HepG2 (cell line): ENCODE measurements around the gene AHNAK. TPM values are rescaled to one million over a fixed set of nuclear protein-coding genes. Genes with fewer than 3 reads are reported as not detected.

Experiments used
- ATM ChIP-seq: fragments of 450-650 bp; IDR thresholded peaks from 2 replicates; pipeline ENCODE4 v1.7.1; 2017; ENCODE audit warnings: mild to moderate bottlenecking, borderline replicate concordance
- ATRX ChIP-seq: sonication (generic); formaldehyde crosslinking; IDR thresholded peaks from 2 replicates; pipeline ENCODE4 v1.4.0; 2020; ENCODE audit warnings: missing genetic modification reagents, borderline replicate concordance
- CREM ChIP-seq, 2 experiments: sonication (generic) in 1 of 2; formaldehyde crosslinking in 1 of 2; IDR thresholded peaks; 2 replicates each; pipeline versions ENCODE4 v1.4.0 to v1.6.1; 2016 to 2020; ENCODE audit warnings: antibody characterized with exemption in 1 of 2, mild to moderate bottlenecking in 1 of 2, missing genetic modification reagents in 1 of 2
- GFI1 ChIP-seq: sonication (generic); formaldehyde crosslinking; IDR thresholded peaks from 2 replicates; pipeline ENCODE4 v1.5.0; 2020; ENCODE audit warnings: missing genetic modification reagents, mild to moderate bottlenecking, borderline replicate concordance
- NRL ChIP-seq: sonication (generic); formaldehyde crosslinking; IDR thresholded peaks from 2 replicates; pipeline ENCODE4 v1.5.0; 2020; ENCODE audit warnings: missing genetic modification reagents, mild to moderate bottlenecking, moderate library complexity, borderline replicate concordance
- RARA ChIP-seq: IDR thresholded peaks from 2 replicates; pipeline ENCODE4 v1.6.1; 2016; ENCODE audit warnings: missing genetic modification reagents, missing compliant biosample characterization
- RBM39 ChIP-seq: fragments of 200-400 bp; formaldehyde crosslinking; IDR thresholded peaks from one replicate; pipeline ENCODE4 v1.6.1; 2018; ENCODE audit warnings: antibody characterized with exemption, mild to moderate bottlenecking, low read depth, low read length; ENCODE audit not compliant: poor library complexity, severe bottlenecking
- SCMH1 ChIP-seq: sonication (generic); formaldehyde crosslinking; IDR thresholded peaks from 2 replicates; pipeline ENCODE4 v1.9.0; 2021; ENCODE audit warnings: missing genetic modification reagents, mild to moderate bottlenecking, borderline replicate concordance
- SMARCC2 ChIP-seq: fragments of 450-650 bp; IDR thresholded peaks from 2 replicates; pipeline ENCODE4 v1.6.1; 2017; ENCODE audit warnings: antibody characterized with exemption, mild to moderate bottlenecking
- SP5 ChIP-seq: IDR thresholded peaks from 2 replicates; pipeline ENCODE4 v1.6.1; 2016; ENCODE audit warnings: low read depth, borderline replicate concordance
- TCF7L2 ChIP-seq: IDR thresholded peaks from 2 replicates; pipeline ENCODE4 v1.6.1; 2011; ENCODE audit warnings: mild to moderate bottlenecking, low read depth, low read length, moderate library complexity
- ZMAT3 ChIP-seq: sonication (generic); formaldehyde crosslinking; conservative IDR thresholded peaks from 2 replicates; pipeline ENCODE4 v1.7.0; 2021; ENCODE audit warnings: missing genetic modification reagents
- ZNF10 ChIP-seq: sonication (generic); formaldehyde crosslinking; IDR thresholded peaks from 2 replicates; pipeline ENCODE4 v1.4.0; 2020; ENCODE audit warnings: mild to moderate bottlenecking, low read depth, missing genetic modification reagents, borderline replicate concordance
- ZNF292 ChIP-seq: sonication (generic); formaldehyde crosslinking; IDR thresholded peaks from 2 replicates; pipeline ENCODE4 v1.8.1; 2022; ENCODE audit warnings: mild to moderate bottlenecking, low read depth, missing genetic modification reagents, borderline replicate concordance
- ZNF326 ChIP-seq: sonication (generic); formaldehyde crosslinking; IDR thresholded peaks from 2 replicates; pipeline ENCODE4 v1.4.0; 2020; ENCODE audit warnings: missing genetic modification reagents, borderline replicate concordance
- ZNF501 ChIP-seq: sonication (generic); formaldehyde crosslinking; IDR thresholded peaks from 2 replicates; pipeline ENCODE4 v1.5.1; 2020; ENCODE audit warnings: mild to moderate bottlenecking, moderate library complexity, missing genetic modification reagents
- ZNF749 ChIP-seq: sonication (generic); formaldehyde crosslinking; IDR thresholded peaks from 2 replicates; pipeline ENCODE4 v1.8.0; 2022; ENCODE audit warnings: mild to moderate bottlenecking, missing genetic modification reagents, moderate library complexity, borderline replicate concordance
- ZNF788 ChIP-seq: sonication (generic); formaldehyde crosslinking; IDR thresholded peaks from 2 replicates; pipeline ENCODE4 v1.5.0; 2020; ENCODE audit warnings: mild to moderate bottlenecking, missing genetic modification reagents, borderline replicate concordance
- polyA plus RNA-seq, 8 experiments: library from polyadenylated mRNA; depleted of rRNA in 3 of 8; stranded (reverse) in 7 of 8; unstranded in 1 of 8; fragments of >200 nt; fragmentation: Illumina TruSeq in 4 of 8; extraction: Trizol in 4 of 8; gene quantifications; 2 replicates each; pipeline versions ENCODE4 v1.2.1 to v1.2.3, GENCODE V29; 2011 to 2016; ENCODE audit warnings: low read depth in 4 of 8, missing spikeins in 1 of 8, mixed read lengths in 1 of 8; ENCODE audit not compliant: insufficient read depth in 1 of 8
- total RNA-seq, 5 experiments: library from RNA; depleted of rRNA; stranded (reverse); fragments of >200 nt; fragmentation: Illumina TruSeq; extraction: Trizol; gene quantifications; 2 replicates each; pipeline ENCODE4 v1.2.3, GENCODE V29; 2016; ENCODE audit warnings: low read depth in 1 of 5
- TF ChIP-seq, protein P1 (sequence below), 2 experiments: sonication (generic) in 1 of 2; formaldehyde crosslinking in 1 of 2; IDR thresholded peaks; 2 replicates each; pipeline versions ENCODE4 v1.6.1 to v1.9.0; 2014 to 2022; ENCODE audit warnings: antibody characterized with exemption in 1 of 2, borderline replicate concordance in 1 of 2, inconsistent platforms in 1 of 2, low read depth in 1 of 2, missing genetic modification reagents in 1 of 2
- TF ChIP-seq, protein P2 (sequence below): IDR thresholded peaks from 2 replicates; pipeline ENCODE4 v1.6.1; 2016; ENCODE audit warnings: missing compliant biosample characterization, missing genetic modification reagents, borderline replicate concordance
- TF ChIP-seq, protein P3 (sequence below): conservative IDR thresholded peaks from 2 replicates; pipeline ENCODE4 v1.6.1; 2018; ENCODE audit warnings: missing genetic modification reagents

The AHNAK gene
- total and polyA plus RNA-seq, 2 of the 13 experiments (the other 11 are each of a cell fraction or from before 2014, with no cell fraction given): 23.4 to 25.0 TPM

DNA sequence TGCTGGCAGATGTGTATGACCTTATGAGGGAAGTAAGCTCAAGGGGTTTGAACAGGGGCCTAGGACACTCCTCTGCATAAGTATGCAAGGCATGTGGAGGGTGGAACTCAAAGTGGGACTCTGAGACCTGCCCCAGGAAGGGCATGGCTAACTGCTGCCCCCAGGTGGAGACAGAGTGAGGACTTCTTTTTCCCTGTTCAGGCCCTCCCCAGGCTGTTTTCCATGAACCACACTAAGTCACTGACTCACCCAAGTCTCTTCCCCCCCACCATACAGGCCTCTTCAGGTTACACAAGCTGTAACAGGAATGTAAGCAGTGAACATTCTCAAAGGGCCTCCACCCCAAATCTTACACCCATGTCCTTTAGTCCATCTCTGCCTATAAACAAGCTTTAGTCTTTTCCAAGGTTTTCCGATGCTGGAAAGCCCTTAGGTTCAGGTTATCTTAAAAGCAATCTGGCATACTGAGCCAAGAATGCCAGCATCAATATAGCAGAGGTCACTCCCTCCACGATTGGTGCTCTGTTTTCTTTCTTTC is 14.0 kb upstream of the AHNAK start (continued):
- no peak; the same call in 1 of the 2 replicates for TF ChIP-seq ATM
- no peak for TF ChIP-seq ZNF788
- TF ChIP-seq ZNF501: no peak
- 0 out of 2 replicates have a peak, but pooled peaks have one; percentile 28 for TF ChIP-seq ZMAT3
- TF ChIP-seq, protein P1, sequence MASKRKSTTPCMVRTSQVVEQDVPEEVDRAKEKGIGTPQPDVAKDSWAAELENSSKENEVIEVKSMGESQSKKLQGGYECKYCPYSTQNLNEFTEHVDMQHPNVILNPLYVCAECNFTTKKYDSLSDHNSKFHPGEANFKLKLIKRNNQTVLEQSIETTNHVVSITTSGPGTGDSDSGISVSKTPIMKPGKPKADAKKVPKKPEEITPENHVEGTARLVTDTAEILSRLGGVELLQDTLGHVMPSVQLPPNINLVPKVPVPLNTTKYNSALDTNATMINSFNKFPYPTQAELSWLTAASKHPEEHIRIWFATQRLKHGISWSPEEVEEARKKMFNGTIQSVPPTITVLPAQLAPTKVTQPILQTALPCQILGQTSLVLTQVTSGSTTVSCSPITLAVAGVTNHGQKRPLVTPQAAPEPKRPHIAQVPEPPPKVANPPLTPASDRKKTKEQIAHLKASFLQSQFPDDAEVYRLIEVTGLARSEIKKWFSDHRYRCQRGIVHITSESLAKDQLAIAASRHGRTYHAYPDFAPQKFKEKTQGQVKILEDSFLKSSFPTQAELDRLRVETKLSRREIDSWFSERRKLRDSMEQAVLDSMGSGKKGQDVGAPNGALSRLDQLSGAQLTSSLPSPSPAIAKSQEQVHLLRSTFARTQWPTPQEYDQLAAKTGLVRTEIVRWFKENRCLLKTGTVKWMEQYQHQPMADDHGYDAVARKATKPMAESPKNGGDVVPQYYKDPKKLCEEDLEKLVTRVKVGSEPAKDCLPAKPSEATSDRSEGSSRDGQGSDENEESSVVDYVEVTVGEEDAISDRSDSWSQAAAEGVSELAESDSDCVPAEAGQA (IDR thresholded peaks at IDR 0.05; ENCODE audit: low read depth): no peak
- TF ChIP-seq, protein P1 (CRISPR knock-in tag; IDR thresholded peaks at IDR 0.05; ENCODE audit: borderline replicate concordance): no peak
- no peak for TF ChIP-seq CREM (IDR thresholded peaks at IDR 0.05)
- no peak for TF ChIP-seq CREM (CRISPR knock-in tag; IDR thresholded peaks at IDR 0.05)
- no peak for TF ChIP-seq SMARCC2
- no peak for TF ChIP-seq ZNF292 (CRISPR knock-in tag)
- no peak for TF ChIP-seq RBM39
- TF ChIP-seq, protein P2, sequence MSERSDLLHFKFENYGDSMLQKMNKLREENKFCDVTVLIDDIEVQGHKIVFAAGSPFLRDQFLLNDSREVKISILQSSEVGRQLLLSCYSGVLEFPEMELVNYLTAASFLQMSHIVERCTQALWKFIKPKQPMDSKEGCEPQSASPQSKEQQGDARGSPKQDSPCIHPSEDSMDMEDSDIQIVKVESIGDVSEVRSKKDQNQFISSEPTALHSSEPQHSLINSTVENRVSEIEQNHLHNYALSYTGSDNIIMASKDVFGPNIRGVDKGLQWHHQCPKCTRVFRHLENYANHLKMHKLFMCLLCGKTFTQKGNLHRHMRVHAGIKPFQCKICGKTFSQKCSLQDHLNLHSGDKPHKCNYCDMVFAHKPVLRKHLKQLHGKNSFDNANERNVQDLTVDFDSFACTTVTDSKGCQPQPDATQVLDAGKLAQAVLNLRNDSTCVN (CRISPR knock-in tag): no peak; the same call in 1 of the 2 replicates
- TF ChIP-seq ZNF749 (CRISPR knock-in tag): no peak
- TF ChIP-seq SP5 (CRISPR knock-in tag): peak; percentile 80
- TF ChIP-seq, protein P3, sequence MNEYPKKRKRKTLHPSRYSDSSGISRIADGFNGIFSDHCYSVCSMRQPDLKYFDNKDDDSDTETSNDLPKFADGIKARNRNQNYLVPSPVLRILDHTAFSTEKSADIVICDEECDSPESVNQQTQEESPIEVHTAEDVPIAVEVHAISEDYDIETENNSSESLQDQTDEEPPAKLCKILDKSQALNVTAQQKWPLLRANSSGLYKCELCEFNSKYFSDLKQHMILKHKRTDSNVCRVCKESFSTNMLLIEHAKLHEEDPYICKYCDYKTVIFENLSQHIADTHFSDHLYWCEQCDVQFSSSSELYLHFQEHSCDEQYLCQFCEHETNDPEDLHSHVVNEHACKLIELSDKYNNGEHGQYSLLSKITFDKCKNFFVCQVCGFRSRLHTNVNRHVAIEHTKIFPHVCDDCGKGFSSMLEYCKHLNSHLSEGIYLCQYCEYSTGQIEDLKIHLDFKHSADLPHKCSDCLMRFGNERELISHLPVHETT (CRISPR knock-in tag): no peak
- no peak for TF ChIP-seq SCMH1 (CRISPR knock-in tag)
- TF ChIP-seq GFI1: peak; percentile 46; the same call in 1 of the 2 replicates
- no peak for TF ChIP-seq ZNF10 (CRISPR knock-in tag)
- no peak for TF ChIP-seq NRL (CRISPR knock-in tag)
- TF ChIP-seq TCF7L2: no peak
- no peak for TF ChIP-seq ZNF326 (CRISPR knock-in tag)
- TF ChIP-seq RARA (CRISPR knock-in tag): peak; percentile 25; the same call in 1 of the 2 replicates
- TF ChIP-seq ATRX: no peak
